ENCODE results near the gene WDR35.

Gene WDR35

GRCh38 chr2:20030224-20030623, 40.3 kb upstream of the WDR35 start:
- no peak overlapping the region for H3K4me3 ChIP-seq (ENCODE audit: low read depth, low read length)
- no peak for TF ChIP-seq CTCF (IDR thresholded peaks at IDR 0.05; ENCODE audit: low read depth, low read length, missing control alignments)
- no peak for DNase-seq (ENCODE audit: low read depth)

- no peak for DNase-seq (ENCODE audit: low read depth)
- no peak overlapping the region for H3K4me3 ChIP-seq (ENCODE audit: low read depth, low read length)
- TF ChIP-seq CTCF (IDR thresholded peaks at IDR 0.05; ENCODE audit: low read depth, low read length, missing control alignments), result no peak
Observed at GRCh38 chr2:20027705-20028434, 38.0 kb upstream of the WDR35 start.

GRCh38 chr2:20027260-20027677, 37.4 kb upstream of the WDR35 start:
- no peak overlapping the region for H3K4me3 ChIP-seq (ENCODE audit: low read depth, low read length)
- no peak for DNase-seq (ENCODE audit: low read depth)
- no peak for TF ChIP-seq CTCF (IDR thresholded peaks at IDR 0.05; ENCODE audit: low read depth, low read length, missing control alignments)

- DNase-seq (ENCODE audit: low read depth), result no peak
- H3K4me3 ChIP-seq (ENCODE audit: low read depth, low read length), result no peak overlapping the region
- TF ChIP-seq CTCF (IDR thresholded peaks at IDR 0.05; ENCODE audit: low read depth, low read length, missing control alignments), result no peak
Observed at GRCh38 chr2:20025065-20025786, 35.3 kb upstream of the WDR35 start.

GRCh38 chr2:20023688-20024087, 33.8 kb upstream of the WDR35 start:
- H3K4me3 ChIP-seq (ENCODE audit: low read depth, low read length), result no peak overlapping the region
- DNase-seq (ENCODE audit: low read depth), result no peak
- TF ChIP-seq CTCF (IDR thresholded peaks at IDR 0.05; ENCODE audit: low read depth, low read length, missing control alignments), result no peak

- no peak for DNase-seq (ENCODE audit: low read depth)
- no peak overlapping the region for H3K4me3 ChIP-seq (ENCODE audit: low read depth, low read length)
- TF ChIP-seq CTCF (IDR thresholded peaks at IDR 0.05; ENCODE audit: low read depth, low read length, missing control alignments), result no peak
Observed at GRCh38 chr2:20021405-20022009, 31.6 kb upstream of the WDR35 start.
